GM19395 (cell line): Measurements from ENCODE around the gene SIAH2.
A peak's percentile ranks its signal among the peaks of the same experiment; 100 is the strongest.
"Not testable (repeated sequence)": the region's sequence is repeated elsewhere in the genome, so short reads cannot be mapped to it uniquely, and the experiment has no call there.

ENCODE experiments used
- ATAC-seq: cut with Tn5 transposase; IDR thresholded peaks from one replicate; pipeline ENCODE4 v1.9.1; 2021; ENCODE audit warnings: mild to moderate bottlenecking, moderate library complexity; ENCODE audit not compliant: unreplicated experiment

Gene SIAH2, protein sequence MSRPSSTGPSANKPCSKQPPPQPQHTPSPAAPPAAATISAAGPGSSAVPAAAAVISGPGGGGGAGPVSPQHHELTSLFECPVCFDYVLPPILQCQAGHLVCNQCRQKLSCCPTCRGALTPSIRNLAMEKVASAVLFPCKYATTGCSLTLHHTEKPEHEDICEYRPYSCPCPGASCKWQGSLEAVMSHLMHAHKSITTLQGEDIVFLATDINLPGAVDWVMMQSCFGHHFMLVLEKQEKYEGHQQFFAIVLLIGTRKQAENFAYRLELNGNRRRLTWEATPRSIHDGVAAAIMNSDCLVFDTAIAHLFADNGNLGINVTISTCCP

DNA sequence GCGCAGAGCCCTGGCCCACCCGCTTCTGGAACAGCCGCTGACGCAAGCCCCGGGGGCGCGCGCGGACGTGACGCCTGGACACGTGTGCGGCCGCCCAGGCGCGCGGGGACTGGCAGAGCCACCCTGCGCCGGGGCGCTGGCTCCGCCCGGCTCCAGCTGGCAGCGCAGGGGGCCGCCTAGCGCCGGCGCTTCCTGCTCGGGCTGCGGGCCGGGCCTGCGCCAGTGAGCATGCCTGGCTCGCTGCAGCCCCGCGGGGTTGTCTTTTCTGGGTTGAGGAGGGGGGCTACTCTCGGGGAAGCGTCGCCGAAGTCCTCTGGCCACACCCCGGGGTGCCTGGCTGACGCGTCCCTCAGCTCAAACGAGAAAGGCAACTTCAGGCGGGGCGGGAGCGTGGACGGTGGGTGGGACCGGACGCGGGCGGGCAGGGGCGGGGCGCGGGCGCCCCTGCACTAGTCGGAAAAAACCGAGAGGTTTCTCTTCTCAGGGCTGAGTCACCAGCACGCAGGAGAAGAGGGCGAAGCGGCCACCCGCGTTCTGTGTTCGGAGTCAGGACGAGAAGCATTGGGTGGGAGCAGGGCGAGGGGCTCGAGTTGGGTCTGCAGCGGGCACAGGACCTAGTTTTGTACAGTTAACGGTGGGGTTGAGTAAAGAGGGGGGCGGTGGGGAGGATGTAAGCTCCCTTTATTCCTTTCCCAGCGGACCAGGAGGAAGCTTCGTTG, at the start of gene SIAH2:
Gene SIAH2, minus strand, starts transcription at position 48 of the 719 bp plus-strand sequence. CDS start 320 bp downstream, outside the sequence.
- peak; percentile 58 for ATAC-seq

DNA sequence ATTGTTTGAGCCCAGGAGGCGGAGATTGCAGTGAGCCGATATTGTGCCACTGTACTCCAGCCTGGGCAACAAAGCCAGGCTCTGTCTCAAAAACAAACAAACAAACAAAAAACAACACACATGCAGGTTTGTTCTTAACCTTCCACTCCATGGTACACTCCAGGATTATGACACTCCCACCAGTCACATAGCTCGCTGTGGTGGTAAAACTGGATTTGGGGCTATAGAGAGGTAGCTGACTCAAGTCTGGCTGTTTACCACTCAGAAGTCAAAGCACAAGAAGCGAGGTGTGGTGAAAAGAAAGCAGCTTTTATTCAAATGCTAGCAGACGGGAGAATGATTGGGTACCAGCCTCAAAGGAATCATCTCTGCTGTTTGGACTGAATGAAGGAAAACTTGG, 49.0 kb upstream of the SIAH2 start:
- ATAC-seq = no peak

DNA sequence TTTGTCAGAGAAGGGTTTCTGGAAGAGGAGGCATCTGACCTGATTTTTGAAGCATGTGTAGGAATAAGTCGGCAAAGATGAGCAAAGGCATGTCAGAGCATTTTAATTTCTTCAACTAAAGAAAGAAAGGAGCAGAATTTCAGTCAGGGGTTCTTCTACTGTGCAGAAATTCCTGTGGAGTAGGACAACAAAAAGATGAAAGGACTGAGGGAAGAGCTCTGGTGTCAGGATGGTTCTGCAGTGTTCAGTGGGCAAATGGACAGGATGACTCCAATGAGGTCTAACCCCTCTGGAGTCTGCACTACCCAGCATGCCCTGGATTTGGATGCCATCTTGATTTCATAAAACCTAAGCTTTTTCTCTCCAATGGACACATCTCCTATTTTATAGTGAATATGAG, 47.7 kb upstream of the SIAH2 start:
- ATAC-seq = no peak

DNA sequence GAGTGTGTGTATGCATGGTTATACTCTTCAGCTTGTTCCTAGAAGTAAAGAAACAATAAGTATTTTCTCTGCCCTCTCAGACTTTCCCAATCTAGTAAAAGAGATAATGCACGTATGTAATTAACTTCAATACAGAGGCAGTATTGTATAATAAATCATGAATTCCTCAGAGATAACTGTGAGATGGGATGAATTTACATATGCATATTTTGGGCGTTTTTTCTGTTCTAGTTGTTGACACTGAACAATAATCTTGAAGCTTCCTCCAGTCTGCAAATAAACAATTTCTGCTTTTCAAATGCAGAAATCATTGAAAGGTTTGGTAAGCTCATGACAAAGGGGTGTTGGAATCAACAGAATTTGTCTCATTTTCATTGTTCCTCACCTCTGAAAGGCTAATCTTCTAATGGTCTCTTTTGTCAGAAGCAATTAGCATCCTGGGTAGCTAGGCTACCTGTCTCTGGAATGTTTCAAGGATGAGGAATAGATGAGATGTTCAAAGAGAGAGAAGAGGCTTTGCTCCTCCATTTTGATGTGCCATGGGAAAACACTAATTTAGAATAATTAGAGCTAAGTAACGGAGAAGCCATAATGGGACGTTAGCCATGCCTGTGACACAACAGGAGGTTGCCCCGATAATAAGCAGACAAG, 43.3 kb upstream of the SIAH2 start:
- ATAC-seq = no peak

DNA sequence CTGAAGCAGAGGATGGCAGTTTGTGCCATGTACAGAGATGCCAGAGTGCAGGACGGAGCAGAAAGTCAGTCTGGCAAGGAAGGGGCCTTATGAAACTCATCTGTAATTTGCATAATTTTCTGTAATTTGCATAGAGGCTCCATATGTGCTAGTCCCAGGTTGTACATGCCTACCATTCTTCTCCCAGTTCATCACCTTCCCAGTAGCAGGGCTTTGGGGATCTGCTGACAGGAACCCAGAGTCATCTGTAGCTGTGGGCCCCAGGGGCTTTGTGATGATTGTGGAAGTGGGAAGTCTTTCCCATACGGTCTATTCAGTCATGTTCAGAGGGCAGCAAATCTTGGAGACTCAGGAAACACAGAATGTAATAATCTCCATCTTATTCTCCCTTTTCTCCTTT, 42.4 kb upstream of the SIAH2 start:
- ATAC-seq = no peak

DNA sequence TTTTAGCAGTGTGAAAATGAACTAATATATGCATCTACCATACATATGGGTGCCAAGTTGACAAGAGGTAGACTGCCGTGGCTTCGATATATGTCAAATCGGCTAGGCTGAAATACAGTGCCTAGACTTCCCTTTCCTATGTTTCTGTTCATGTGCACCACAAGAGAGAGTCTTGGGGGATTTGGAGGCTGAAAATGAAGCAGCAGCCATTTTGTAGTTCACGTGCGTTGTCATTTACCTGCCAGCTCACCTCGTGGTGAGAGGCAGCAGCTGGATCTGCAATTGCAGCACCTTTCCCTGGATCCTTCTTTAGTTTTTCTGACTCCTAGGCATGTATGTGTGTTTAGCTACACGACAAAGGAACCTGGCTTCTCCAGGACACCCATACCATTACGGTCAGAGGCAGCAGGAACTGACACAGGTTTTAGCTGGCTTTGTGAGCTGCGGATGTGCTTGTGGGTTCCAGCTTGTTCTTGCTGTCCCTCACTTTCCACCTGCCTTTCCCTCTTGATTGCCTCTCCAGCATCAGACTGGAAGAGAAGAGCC, 40.5 kb upstream of the SIAH2 start:
- no peak for ATAC-seq

DNA sequence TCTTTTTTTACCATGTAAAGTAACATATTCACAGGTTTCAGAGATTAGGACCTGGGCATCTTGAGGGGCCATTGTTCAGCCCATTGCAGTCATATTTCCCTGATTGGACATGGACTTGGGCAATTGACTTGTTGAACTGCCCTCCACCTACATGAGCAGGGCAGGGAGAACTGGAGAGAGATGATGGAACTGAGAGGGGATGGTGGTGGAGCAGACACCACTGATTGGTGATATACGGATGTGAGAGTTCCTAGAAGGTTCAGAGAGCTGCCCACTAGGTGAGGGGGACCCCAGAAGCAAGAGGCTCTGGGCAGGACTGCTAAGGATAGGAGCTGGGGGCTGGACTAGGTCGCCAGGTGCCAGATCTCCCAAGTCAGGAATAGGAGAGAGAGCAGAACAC, 37.8 kb upstream of the SIAH2 start:
- ATAC-seq = no peak

DNA sequence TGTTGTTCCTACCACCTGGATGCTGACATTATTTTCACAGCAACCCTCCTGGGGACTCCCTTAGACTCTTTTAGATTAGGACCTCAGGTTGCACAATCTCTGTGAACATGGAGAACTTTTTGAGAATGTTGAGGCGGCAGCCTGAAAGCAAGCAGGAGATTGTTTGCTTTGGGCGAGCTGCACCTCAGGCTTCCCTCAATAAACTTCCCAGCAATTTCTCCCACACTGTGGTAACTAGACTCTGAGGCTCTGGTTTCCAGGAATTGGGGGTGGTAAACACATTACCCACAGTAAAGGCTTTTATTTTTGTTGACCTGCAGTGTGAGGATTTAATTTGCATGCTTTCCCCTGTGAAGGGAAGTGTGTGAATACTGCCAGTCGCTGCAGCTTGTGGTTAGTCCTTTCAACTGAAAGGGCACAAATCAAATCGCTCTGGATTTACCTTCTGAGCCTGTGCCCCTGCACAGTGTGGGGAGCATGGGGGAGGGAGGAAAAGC, 35.2 kb upstream of the SIAH2 start:
- ATAC-seq = no peak

DNA sequence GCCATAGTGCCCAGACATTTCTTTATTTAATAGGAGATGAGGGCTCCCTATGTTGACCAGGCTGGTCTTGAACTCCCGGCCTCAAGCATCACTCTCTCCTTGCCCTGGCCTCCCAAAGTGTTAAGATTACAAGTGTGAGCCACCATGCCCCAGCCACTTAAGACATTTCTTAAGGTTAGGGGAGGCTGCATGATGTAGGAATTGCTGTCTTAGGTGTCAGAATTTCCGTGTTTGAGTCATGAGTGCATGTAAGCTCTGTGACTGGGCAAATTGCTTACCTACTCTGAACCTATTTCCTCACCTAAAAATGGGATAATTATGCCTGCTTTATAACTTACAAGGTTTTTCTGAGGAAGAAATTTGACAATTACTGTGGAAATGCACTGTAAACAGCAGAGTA, 34.2 kb upstream of the SIAH2 start:
- ATAC-seq = no peak

DNA sequence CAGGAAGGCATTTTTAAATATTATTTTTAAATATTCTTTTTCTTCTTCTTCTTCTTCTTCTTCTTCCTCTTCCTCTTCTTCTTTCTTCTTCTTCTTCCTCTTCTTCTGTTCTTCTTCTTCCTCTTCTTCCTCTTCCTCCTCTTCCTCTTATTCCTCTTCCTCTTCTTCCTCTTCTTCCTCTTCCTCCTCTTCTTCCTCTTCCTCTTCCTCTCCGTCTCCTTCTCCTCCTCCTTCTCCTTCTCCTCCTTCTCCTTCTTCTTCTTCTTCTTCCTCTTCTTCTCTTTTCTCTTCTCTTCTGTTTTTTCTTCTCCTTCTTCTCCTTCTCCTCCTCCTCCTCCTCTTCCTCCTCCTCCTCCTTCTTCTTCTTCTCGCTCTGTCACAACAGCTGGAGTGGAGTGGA, 33.6 kb upstream of the SIAH2 start:
- ATAC-seq = not testable (repeated sequence)

DNA sequence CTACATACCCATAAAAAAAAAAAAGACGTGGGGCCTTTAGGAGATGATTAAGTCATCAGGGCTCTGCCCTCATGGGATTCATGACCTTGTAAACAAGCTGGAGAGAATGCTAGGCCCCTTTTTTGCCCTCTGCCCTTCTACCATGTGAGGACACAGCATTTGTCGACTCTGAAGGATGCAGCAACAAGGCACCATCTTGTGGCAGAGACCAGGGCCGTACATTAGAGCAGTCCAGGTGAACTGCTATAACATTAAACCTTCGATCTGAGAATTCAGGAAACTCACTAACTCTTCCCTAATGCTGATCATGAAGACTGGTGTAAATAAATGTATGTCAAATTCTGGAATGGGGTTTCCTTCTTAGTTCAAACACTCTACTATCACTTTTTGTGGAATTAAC, 30.7 kb upstream of the SIAH2 start:
- ATAC-seq = no peak

DNA sequence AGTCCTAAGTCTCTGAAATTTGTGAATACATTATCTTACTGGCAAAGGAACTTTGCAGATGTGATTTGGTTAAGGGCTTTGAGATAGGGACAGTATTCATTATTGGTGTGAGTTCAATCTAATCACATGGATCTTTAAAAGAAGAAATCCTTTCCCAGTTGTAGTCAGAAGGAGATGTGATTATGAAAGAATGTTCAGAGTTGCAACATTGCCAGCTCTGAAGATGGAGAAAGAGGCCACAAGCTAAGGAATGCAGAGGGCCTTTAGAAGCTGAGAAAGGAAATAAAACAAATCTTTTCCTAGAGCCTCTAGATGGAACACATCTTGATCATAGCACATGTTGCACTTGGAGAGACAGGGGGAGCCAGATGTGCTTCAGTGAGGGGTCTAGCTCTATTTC, 27.7 kb upstream of the SIAH2 start:
- ATAC-seq = no peak

DNA sequence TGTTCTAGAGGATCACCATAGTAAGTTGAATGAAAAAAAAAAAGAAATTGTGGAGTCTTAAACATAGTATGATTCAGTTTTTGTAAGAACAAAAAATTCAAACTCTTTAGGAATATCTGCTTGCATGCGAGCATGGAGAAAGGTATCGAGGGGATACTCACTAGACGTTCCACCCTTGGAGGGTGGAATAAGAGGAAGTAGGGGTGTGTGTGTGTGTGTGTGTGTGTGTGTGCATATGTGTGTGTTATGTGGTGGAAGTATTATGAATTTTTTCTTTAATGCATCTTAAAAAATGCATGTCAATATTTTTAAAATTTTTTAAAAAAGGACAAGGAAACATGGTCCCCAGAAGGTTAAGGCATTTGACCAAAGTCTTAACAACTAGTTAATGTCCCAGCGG, 26.5 kb upstream of the SIAH2 start:
- ATAC-seq = no peak

DNA sequence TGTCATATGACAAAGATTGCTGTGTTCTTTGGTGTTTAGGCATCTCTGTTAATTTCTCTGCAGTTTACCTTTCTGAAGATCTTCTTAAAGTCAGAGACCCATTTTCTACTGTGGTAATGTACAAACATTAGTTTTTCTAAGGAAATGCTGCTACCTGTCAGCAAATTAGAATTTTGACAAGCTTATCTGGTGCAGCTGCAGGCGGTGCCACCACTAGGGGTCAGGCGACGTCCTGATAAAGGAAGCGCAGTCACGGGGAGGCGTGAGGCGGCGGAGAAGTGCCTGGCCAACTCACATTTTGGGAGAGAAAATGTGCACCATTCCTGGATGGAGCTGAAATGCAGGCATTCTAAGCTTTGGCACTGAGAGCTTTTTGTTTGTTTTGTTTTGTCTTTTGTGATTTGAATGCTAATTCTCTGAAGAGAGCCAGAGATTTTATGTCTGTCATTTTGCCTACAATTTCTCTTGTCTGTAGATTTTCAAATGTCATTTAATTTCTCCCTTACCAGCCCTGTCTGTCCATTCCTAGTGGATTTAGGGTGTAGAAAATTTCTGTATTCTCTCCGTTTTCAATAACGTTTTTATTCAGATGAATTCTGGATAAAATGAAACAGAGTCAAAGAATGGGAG, 24.9 kb upstream of the SIAH2 start:
- ATAC-seq = peak; percentile 71

DNA sequence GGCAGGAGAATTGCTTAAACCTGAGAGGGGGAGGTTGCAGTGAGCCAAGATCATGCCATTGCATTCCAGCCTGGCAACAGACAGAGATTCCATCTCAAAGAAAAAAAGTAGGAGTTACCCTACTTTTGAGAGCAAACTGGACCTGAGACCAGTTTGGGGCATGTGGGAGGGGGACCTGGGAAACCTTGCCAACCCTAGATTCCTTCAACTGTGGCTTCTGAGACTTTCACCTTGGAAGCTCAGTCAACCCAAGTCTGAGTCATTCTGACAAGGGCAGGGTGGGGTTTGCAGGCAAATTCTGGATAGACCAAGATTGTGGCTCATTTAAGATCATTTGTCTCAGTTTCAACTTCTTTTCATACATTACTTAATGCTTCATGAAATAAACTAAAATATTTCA, 23.8 kb upstream of the SIAH2 start:
- no peak for ATAC-seq

DNA sequence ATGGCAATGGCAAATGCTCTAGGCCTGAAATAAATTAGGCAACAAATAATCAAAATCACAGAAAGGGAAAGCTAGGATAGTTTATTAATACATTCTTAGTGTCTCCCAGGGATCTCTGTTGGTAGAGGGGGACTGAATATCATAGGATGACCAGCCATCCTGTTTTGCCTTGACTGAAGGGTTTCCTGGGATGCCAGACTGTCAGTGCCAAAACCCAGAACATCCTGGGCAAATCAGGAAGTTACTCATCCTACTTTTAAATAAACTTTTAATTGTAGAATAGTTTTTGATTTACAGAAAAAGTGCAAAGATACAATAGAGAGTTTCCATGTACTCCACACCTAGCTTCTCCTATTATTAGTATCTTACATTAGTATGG, 21.8 kb upstream of the SIAH2 start:
- ATAC-seq = no peak

DNA sequence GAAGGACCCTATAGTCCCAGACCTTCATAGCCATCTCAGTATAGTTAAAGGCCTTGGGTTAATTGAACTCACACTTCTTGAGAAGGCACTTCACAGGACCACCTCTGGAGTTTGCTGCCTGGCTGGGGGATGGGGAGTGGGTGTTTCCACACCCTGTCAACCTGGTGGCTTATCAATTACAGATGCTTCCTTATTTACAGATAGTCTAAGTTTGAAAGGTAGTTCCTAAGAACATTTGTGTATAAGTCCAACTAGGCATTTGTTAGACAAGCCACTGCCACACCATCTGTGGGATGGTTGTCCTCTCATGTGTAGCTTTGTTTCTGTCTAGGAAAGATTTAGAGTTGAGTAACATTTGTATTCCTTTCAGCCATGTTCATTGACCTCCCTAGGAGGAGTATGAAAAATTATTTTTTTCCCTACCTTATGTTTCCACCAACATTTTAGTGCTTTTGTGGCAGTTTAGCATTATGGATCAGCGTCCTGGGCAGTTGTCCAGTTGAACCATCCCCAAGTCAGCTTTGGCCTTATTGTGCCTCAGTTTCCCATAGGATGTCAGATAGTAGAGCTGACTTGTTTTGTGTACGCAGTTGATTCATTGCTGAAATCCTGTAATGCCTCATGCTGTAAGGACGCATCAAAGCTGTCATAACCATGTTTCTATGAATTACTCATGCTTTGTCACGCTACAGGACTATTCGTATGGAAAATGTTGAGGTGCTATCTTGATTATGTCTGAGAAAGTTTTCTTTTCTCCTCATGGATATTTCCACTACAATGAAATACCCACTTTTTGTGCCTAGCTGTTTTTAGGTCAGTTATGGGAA, 21.2 kb upstream of the SIAH2 start:
- peak; percentile 66 for ATAC-seq

DNA sequence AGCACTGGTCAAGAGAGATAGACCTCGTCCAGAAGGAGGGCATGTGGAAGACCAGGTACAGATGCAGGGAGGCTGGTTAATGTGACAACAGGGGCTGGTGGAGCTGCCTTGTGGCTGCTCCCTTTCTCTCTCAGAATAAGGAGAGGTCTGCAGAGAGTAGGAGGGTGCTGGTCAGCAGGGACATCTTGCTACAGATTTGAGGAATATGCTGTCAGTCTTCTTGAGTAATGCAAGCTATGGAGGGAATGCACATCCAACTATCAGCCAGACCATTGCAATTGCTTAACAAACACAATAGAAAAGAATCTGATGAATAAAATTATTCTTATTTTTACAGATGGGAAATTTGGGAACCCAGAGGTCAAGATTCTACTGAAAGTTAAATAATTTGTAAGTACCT, 20.3 kb upstream of the SIAH2 start:
- ATAC-seq = no peak

DNA sequence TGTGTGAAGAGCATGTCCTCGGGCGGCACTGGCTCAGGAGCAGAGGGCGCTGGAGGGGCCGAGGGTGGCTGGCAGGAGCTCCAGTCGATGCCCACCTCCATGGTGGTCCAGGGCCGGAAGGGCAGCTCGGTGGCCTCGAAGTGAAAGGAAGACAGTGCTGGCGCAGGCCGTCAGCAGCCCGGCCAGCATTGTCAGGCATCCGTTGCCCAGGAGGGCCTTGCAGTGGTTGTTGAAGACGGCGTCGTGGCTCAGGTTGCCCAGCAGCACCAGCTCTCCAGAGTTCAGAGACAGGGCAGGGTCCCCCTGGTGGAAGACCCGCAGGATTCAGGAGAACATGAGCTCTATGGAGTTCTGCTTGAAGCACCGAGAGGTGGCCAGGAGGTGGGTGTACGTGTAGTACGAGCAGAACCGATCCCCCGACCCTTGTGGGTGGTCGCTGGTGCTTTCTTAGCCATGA, 16.5 kb upstream of the SIAH2 start:
- no peak for ATAC-seq

DNA sequence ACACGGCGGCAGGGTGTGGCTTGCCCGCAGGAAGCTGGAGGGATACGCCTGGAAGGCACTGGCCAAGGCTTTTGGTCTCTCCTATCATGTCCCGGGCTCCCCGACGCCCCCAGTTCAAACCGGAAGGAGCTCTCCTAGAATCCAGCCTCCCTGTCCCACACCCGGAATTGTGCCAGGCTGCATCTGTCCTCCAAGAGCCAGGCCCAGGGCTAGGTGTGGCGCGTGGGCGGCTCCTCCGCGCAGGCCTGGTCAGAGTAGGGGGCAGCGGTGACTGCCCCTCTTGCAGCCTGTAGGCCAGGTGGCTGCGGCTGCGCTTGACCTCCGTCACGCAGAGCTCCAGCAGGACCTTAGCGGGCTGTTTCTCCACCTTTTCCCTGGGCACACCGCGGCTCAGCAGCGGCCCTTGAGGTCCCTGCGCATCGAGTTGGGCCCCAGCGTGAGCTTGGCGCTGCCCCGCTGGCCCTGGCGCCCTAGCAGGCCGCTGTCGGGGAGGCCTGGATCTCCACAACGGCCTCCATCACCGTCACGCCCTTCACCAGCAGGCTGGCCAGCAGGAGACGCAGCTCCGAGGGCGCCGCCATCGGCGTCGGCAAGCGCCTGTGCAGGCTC, 15.9 kb upstream of the SIAH2 start:
- no peak for ATAC-seq
